Lung (tissue), 12 donors: ENCODE data around the gene HOTAIR. TPM values are rescaled to one million over a fixed set of nuclear protein-coding genes. Genes with fewer than 3 reads are reported as not detected.

ENCODE experiments used
- ATAC-seq: fragments of 200-7000 bp; cut with Tn5 transposase; one replicate; pipeline ENCODE4 v1.9.1; 2020; ENCODE audit warnings: moderate number of reproducible peaks; ENCODE audit not compliant: insufficient read depth, low FRiP score
- DNase-seq, 3 donors: peaks; one replicate each; pipeline ENCODE4 v3.0.0-alpha.2; 2013 to 2017
- H3K27ac ChIP-seq, 2 donors: one replicate each; pipeline ENCODE4 v1.5.1; 2013; ENCODE audit warnings: mild to moderate bottlenecking in 2 of 2, moderate library complexity in 2 of 2, control low read depth in 1 of 2, inconsistent platforms in 1 of 2, low read depth in 1 of 2, low read length in 1 of 2
- H3K27me3 ChIP-seq, 3 donors: one replicate each; pipeline ENCODE4 v1.5.1; 2013; ENCODE audit warnings: low read length in 2 of 3; ENCODE audit not compliant: control insufficient read depth in 3 of 3, insufficient read depth in 3 of 3
- H3K36me3 ChIP-seq, 4 donors: one replicate each; pipeline ENCODE4 v1.5.1; 2013; ENCODE audit warnings: low read length in 4 of 4, mild to moderate bottlenecking in 1 of 4, moderate library complexity in 1 of 4; ENCODE audit not compliant: control insufficient read depth in 4 of 4, insufficient read depth in 4 of 4
- H3K4me1 ChIP-seq, 5 donors: one replicate each; pipeline ENCODE4 v1.5.1; 2013; ENCODE audit warnings: low read length in 5 of 5, mild to moderate bottlenecking in 2 of 5, moderate library complexity in 1 of 5; ENCODE audit not compliant: control insufficient read depth in 5 of 5, insufficient read depth in 5 of 5
- H3K4me3 ChIP-seq: one replicate; pipeline ENCODE4 v1.5.1; 2013; ENCODE audit warnings: mild to moderate bottlenecking, control low read depth, moderate library complexity
- H3K9ac ChIP-seq, 2 donors: one replicate each; pipeline ENCODE4 v1.5.1; 2013; ENCODE audit warnings: low read length in 2 of 2, control low read depth in 1 of 2; ENCODE audit not compliant: insufficient read depth in 1 of 2
- H3K9me3 ChIP-seq, 4 donors: one replicate each; pipeline ENCODE4 v1.5.1; 2013; ENCODE audit warnings: low read length in 3 of 4, mild to moderate bottlenecking in 1 of 4, moderate library complexity in 1 of 4; ENCODE audit not compliant: control insufficient read depth in 4 of 4, insufficient read depth in 3 of 4
- CTCF ChIP-seq: IDR thresholded peaks from 2 replicates; pipeline ENCODE4 v1.5.1; 2012; ENCODE audit warnings: mild to moderate bottlenecking; ENCODE audit errors: control extremely low read depth, extremely low read depth
- WGBS, 2 donors: extraction: QIAGEN DNeasy Blood & Tissue Kit; methylation state at CpG; one replicate each; pipeline ENCODE4 v1.1.7; 2013; 5-methylcytosine and 5-hydroxymethylcytosine counted together
- polyA plus RNA-seq, 2 donors: library from polyadenylated mRNA; stranded (reverse); fragments of 200-250 nt; gene quantifications; one replicate each; pipeline ENCODE4 v1.2.1, GENCODE V29; 2013
- total RNA-seq, 2 donors: library from RNA; depleted of rRNA in 1 of 2; stranded (reverse); fragments of >200 nt in 1 of 2; gene quantifications; one replicate each; pipeline ENCODE4 v1.2.1, GENCODE V29; 2014 to 2021
- donor health status: control.
- donor health status: control.
- donor health status: Bipolar disorder and iron deficiency.
- donor health status: healthy.
- donor health status: DM: yes; HTN: yes; CAD: no.

HOTAIR gene
- total and polyA plus RNA-seq, 4 donors: 0.15 TPM; not detected in 3

- 16 to 33% methylated on average over 7 of the region's 7 CpGs for WGBS, 2 donors
- DNase-seq (no peak), ATAC-seq (no peak)
- Histone ChIP-seq H3K9me3 (peaks cover 0 to 25% (median 0%) of the 10 kb centered on the region in 4 donors), H3K36me3 (no peaks in the 10 kb centered on the region), H3K9ac (no peak overlapping the region), H3K27me3 (peaks cover 25 to 99% (median 94%) of the 10 kb centered on the region in 3 donors), H3K4me1 (peaks cover 0 to 9% (median 8%) of the 10 kb centered on the region in 5 donors), H3K4me3 (no peak overlapping the region), H3K27ac (no peak overlapping the region)
- TF ChIP-seq CTCF: no peak
Observed at GRCh38 chr12:53980104-53980801, 5.5 kb upstream of the HOTAIR start.

GRCh38 chr12:53978477-53979356 is 4.0 kb upstream of the HOTAIR start:
- H3K4me3 ChIP-seq: no peak overlapping the region
- peaks cover 0 to 21% (median 0%) of the 10 kb centered on the region in 4 donors for H3K9me3 ChIP-seq
- DNase-seq (no peak), ATAC-seq (no peak)
- WGBS, 2 donors: 9 to 16% methylated on average over 15 of the region's 15 CpGs
- H3K9ac ChIP-seq: no peak overlapping the region
- H3K27ac ChIP-seq: no peak overlapping the region
- no peak for TF ChIP-seq CTCF
- no peaks in the 10 kb centered on the region for H3K36me3 ChIP-seq
- peaks cover 30 to 99% (median 87%) of the 10 kb centered on the region in 3 donors for H3K27me3 ChIP-seq
- H3K4me1 ChIP-seq: peaks cover 0 to 13% (median 4%) of the 10 kb centered on the region in 5 donors

- DNase-seq (no peak), ATAC-seq (no peak)
Observed at GRCh38 chr12:53977596-53978445, 3.1 kb upstream of the HOTAIR start.

More at GRCh38 chr12:53977596-53978445, 3.1 kb upstream of the HOTAIR start:
- TF ChIP-seq CTCF: no peak
- Histone ChIP-seq H3K36me3 (no peaks in the 10 kb centered on the region), H3K9ac (no peak overlapping the region), H3K27ac (no peak overlapping the region), H3K9me3 (peaks cover 0 to 23% (median 0%) of the 10 kb centered on the region in 4 donors), H3K4me3 (no peak overlapping the region), H3K4me1 (peaks cover 0 to 15% (median 4%) of the 10 kb centered on the region in 5 donors), H3K27me3 (peaks cover 31 to 98% (median 85%) of the 10 kb centered on the region in 3 donors)
- WGBS, 2 donors: 3 to 4% methylated on average over 11 of the region's 11 CpGs
